Measurements from ENCODE around the gene ATXN7L1. TPM values are rescaled to one million over a fixed set of nuclear protein-coding genes. Genes with fewer than 3 reads are reported as not detected.

Gene ATXN7L1
- polyA plus RNA-seq, 1 of the 3 experiments (the other 2 are of a cell fraction): 6.0 TPM

GRCh38 chr7:105651798-105652197 is 224.6 kb downstream of the ATXN7L1 start:
- ChIA-PET POLR2A (no interaction called here), CTCF (interaction anchor here (0.7 to 7.6 kb wide), 41 partner anchors 8 to 565 kb away, joined by 3 to 77 read pairs (median 6); no protein-coding TSS in a partner anchor)
- Histone ChIP-seq H3K79me2 (ENCODE audit: insufficient read depth) (no peaks in the 10 kb centered on the region), H3K9me2 (no peaks in the 10 kb centered on the region), H4K20me1 (ENCODE audit: insufficient read depth) (peaks cover 20% of the 10 kb centered on the region), H3K9ac (no peak overlapping the region), H2AFZ (ENCODE audit: low read depth) (no peak overlapping the region), H3F3A (replicated peaks; ENCODE audit: insufficient read depth) (no peaks in the 10 kb centered on the region), H3K36me3 (replicated peaks in 1 of 2; ENCODE audit: control insufficient read depth in 1 of 2, insufficient read depth in 2 of 2, low read length in 1 of 2) (no peaks in the 10 kb centered on the region), H3K27ac (ENCODE audit: low read depth in 2 of 2, low read length in 1 of 2) (no peak overlapping the region), H3K9me3 (no peaks in the 10 kb centered on the region), H3K4me3 (ENCODE audit: low read depth in 2 of 2, low read length in 1 of 2) (no peak overlapping the region), H3K4me2 (no peak overlapping the region), H3K27me3 (ENCODE audit: insufficient read depth) (no peaks in the 10 kb centered on the region), H3K4me1 (ENCODE audit: control insufficient read depth in 1 of 2, insufficient read depth in 2 of 2, low read depth in 1 of 2, low read length in 1 of 2) (peaks cover 22 to 36% of the 10 kb centered on the region in 2 experiments)
- WGBS (ENCODE audit: low lambda C conversion rate): 100% methylated on average over 2 of the region's 2 CpGs
- no peak for DNase-seq
- TF ChIP-seq FOXM1 (IDR thresholded peaks at IDR 0.05; ENCODE audit: low read depth) (no peak), NRF1 (IDR thresholded peaks at IDR 0.05; ENCODE audit: low read depth, low read length) (no peak), MAX (IDR thresholded peaks at IDR 0.05; ENCODE audit: low read depth) (no peak), RCOR1 (IDR thresholded peaks at IDR 0.05; ENCODE audit: low read length) (no peak)

GRCh38 chr7:105650382-105650970 is 225.9 kb downstream of the ATXN7L1 start:
- ChIA-PET CTCF (interaction anchor here (1.0 to 7.6 kb wide), 5 partner anchors 12 to 408 kb away, joined by 4 to 77 read pairs (median 10); no protein-coding TSS in a partner anchor), POLR2A (no interaction called here)
- H3K4me1 ChIP-seq (ENCODE audit: control insufficient read depth in 1 of 2, insufficient read depth in 2 of 2, low read depth in 1 of 2, low read length in 1 of 2): peaks cover 22 to 28% of the 10 kb centered on the region in 2 experiments
- H2AFZ ChIP-seq (ENCODE audit: low read depth): no peak overlapping the region
- no peaks in the 10 kb centered on the region for H3F3A ChIP-seq (replicated peaks; ENCODE audit: insufficient read depth)
- no peak for DNase-seq
- no peaks in the 10 kb centered on the region for H3K9me2 ChIP-seq
- WGBS (ENCODE audit: low lambda C conversion rate): 84% methylated on average over 2 of the region's 2 CpGs
- H4K20me1 ChIP-seq (ENCODE audit: insufficient read depth): peaks cover 19% of the 10 kb centered on the region
- TF ChIP-seq IRF3 (IDR thresholded peaks at IDR 0.05; ENCODE audit: low read depth, low read length) (no peak), MXI1 (IDR thresholded peaks at IDR 0.05; ENCODE audit: low read depth, low read length) (no peak)
- H3K9me3 ChIP-seq: no peaks in the 10 kb centered on the region
- H3K27ac ChIP-seq (ENCODE audit: low read depth in 2 of 2, low read length in 1 of 2): no peak overlapping the region
- no peaks in the 10 kb centered on the region for H3K36me3 ChIP-seq (replicated peaks in 1 of 2; ENCODE audit: control insufficient read depth in 1 of 2, insufficient read depth in 2 of 2, low read length in 1 of 2)
- no peak overlapping the region for H3K4me2 ChIP-seq
- H3K79me2 ChIP-seq (ENCODE audit: insufficient read depth): no peaks in the 10 kb centered on the region
- H3K4me3 ChIP-seq (ENCODE audit: low read depth in 2 of 2, low read length in 1 of 2): no peak overlapping the region
- no peak overlapping the region for H3K9ac ChIP-seq
- H3K27me3 ChIP-seq (ENCODE audit: insufficient read depth): no peaks in the 10 kb centered on the region

- Histone ChIP-seq H4K20me1 (ENCODE audit: insufficient read depth) (peaks cover 19% of the 10 kb centered on the region), H3K9ac (no peak overlapping the region), H3K9me3 (no peaks in the 10 kb centered on the region), H3K36me3 (replicated peaks in 1 of 2; ENCODE audit: control insufficient read depth in 1 of 2, insufficient read depth in 2 of 2, low read length in 1 of 2) (no peaks in the 10 kb centered on the region), H3K27ac (ENCODE audit: low read depth in 2 of 2, low read length in 1 of 2) (peak overlapping the region in 1 of 2 experiments; percentile 29; a peak in 1 of 4 replicates), H3K27me3 (ENCODE audit: insufficient read depth) (no peaks in the 10 kb centered on the region), H3K9me2 (no peaks in the 10 kb centered on the region), H3K4me1 (ENCODE audit: control insufficient read depth in 1 of 2, insufficient read depth in 2 of 2, low read depth in 1 of 2, low read length in 1 of 2) (peaks cover 22 to 25% of the 10 kb centered on the region in 2 experiments), H3K4me2 (peak overlapping the region; percentile 29; the same call in 1 of the 2 replicates), H2AFZ (ENCODE audit: low read depth) (no peak overlapping the region), H3K4me3 (ENCODE audit: low read depth in 2 of 2, low read length in 1 of 2) (no peak overlapping the region), H3K79me2 (ENCODE audit: insufficient read depth) (no peaks in the 10 kb centered on the region), H3F3A (replicated peaks; ENCODE audit: insufficient read depth) (no peaks in the 10 kb centered on the region)
- CTCF ChIA-PET: interaction anchor here (1.0 to 7.6 kb wide), 6 partner anchors 13 to 504 kb away, joined by 4 to 77 read pairs (median 23); no protein-coding TSS in a partner anchor
- DNase-seq: no peak
- WGBS (ENCODE audit: low lambda C conversion rate): 41% methylated on average over 4 of the region's 4 CpGs
- POLR2A ChIA-PET: no interaction called here
- TF ChIP-seq GABPA (IDR thresholded peaks at IDR 0.05; ENCODE audit: low read depth) (no peak), MEF2A (IDR thresholded peaks at IDR 0.05; ENCODE audit: borderline replicate concordance, low read depth) (no peak), JUND (IDR thresholded peaks at IDR 0.05) (peak; percentile 55), SMC3 (IDR thresholded peaks at IDR 0.05; ENCODE audit: low read depth, low read length) (no peak), RCOR1 (IDR thresholded peaks at IDR 0.05; ENCODE audit: low read length) (no peak), FOXM1 (IDR thresholded peaks at IDR 0.05; ENCODE audit: low read depth) (no peak), NFIC (IDR thresholded peaks at IDR 0.05; ENCODE audit: borderline replicate concordance) (peak; percentile 67; the same call in 1 of the 2 replicates), IRF3 (IDR thresholded peaks at IDR 0.05; ENCODE audit: low read depth, low read length) (no peak), USF2 (IDR thresholded peaks at IDR 0.05; ENCODE audit: borderline replicate concordance, low read depth, low read length) (no peak), PBX3 (IDR thresholded peaks at IDR 0.05) (peak; percentile 61), USF1 (IDR thresholded peaks at IDR 0.05; ENCODE audit: borderline replicate concordance, low read depth) (no peak), TCF12 (IDR thresholded peaks at IDR 0.05) (peak; percentile 62)
These were observed 226.5 kb downstream of the ATXN7L1 start for GRCh38 chr7:105649727-105650381.

All from SK-N-SH (cell line).